HepG2 (cell line): ENCODE measurements around the gene WDR7. TPM values are rescaled to one million over a fixed set of nuclear protein-coding genes. Genes with fewer than 3 reads are reported as not detected.

Source experiments
- ATAC-seq: fragments of 200-7000 bp; cut with Tn5 transposase; 3 replicates; pipeline ENCODE4 v1.9.1; 2020; ENCODE audit warnings: mild to moderate bottlenecking, moderate library complexity
- BruUV-seq: library from RNA; stranded (reverse); fragments of 400-500 nt; replicated peaks from 2 replicates; lab custom pipeline; 2021; lab: Mats Ljungman, UMichigan
- CTCF ChIA-PET: fragments of 300-600 bp; formaldehyde crosslinking; extraction: SDS; loops from one replicate; lab custom pipeline; 2021; ENCODE audit warnings: low total read pairs, inconsistent platforms, low intra/inter-chr PET ratio; lab: Yijun Ruan, JAX
- POLR2A ChIA-PET: fragments of 350-600 bp; sonication (Branson Sonifier 250); formaldehyde crosslinking; loops from one replicate; lab custom pipeline; 2020; ENCODE audit warnings: antibody characterized with exemption, inconsistent platforms; lab: Yijun Ruan, JAX
- DNase-seq: peaks from one replicate; pipeline ENCODE4 v3.0.0-alpha.2; 2015; ENCODE audit warnings: low spot score
- FAIRE-seq: peaks from 3 replicates; lab custom pipeline; 2011; peaks lifted over from hg19 to GRCh38; lab: Jason Lieb, UNC
- H2AFZ ChIP-seq: one replicate; pipeline ENCODE4 v1.6.1; 2011; ENCODE audit warnings: low read length, inconsistent platforms
- H3K27ac ChIP-seq: fragments of 300-600 bp; 3 replicates; pipeline ENCODE4 v1.8.0; 2011; ENCODE audit warnings: mixed run types, mild to moderate bottlenecking, mixed read lengths, low read length, inconsistent platforms; ENCODE audit not compliant: insufficient read depth; ENCODE audit errors: extremely low read length
- H3K27me3 ChIP-seq, 2 experiments: fragments of 200-600 bp in 1 of 2; 2 replicates in 1 of 2; 3 replicates in 1 of 2; pipeline versions ENCODE4 v1.6.0 to v1.8.0; 2011; ENCODE audit warnings: low read length in 2 of 2, mild to moderate bottlenecking in 2 of 2, moderate library complexity in 2 of 2, inconsistent platforms in 1 of 2; ENCODE audit not compliant: insufficient read depth in 2 of 2, control insufficient read depth in 1 of 2
- H3K36me3 ChIP-seq, 2 experiments: fragments of 200-600 bp in 1 of 2; replicated peaks in 1 of 2; 2 replicates in 1 of 2; 3 replicates in 1 of 2; pipeline versions ENCODE4 v1.5.1 to v1.8.0; 2011; ENCODE audit warnings: low read length in 2 of 2, inconsistent platforms in 1 of 2; ENCODE audit not compliant: insufficient read depth in 2 of 2, control insufficient read depth in 1 of 2
- H3K4me1 ChIP-seq: 2 replicates; pipeline ENCODE4 v1.5.1; 2012; ENCODE audit warnings: low read length, inconsistent platforms; ENCODE audit not compliant: insufficient read depth
- H3K4me2 ChIP-seq: 2 replicates; pipeline ENCODE4 v1.6.0; 2011; ENCODE audit warnings: low read depth, low read length, inconsistent platforms
- H3K4me3 ChIP-seq, 3 experiments: fragments of 200-600 bp in 1 of 3; sonication (generic), shearing (Covaris generic) in 1 of 3; replicated peaks in 1 of 3; 2 replicates each; pipeline ENCODE4 v1.5.1; 2011 to 2016; ENCODE audit warnings: low read length in 3 of 3, inconsistent platforms in 2 of 3, low read depth in 2 of 3, mild to moderate bottlenecking in 2 of 3, control low read depth in 1 of 3, mixed read lengths in 1 of 3; ENCODE audit not compliant: insufficient read depth in 1 of 3
- H3K79me2 ChIP-seq: one replicate; pipeline ENCODE4 v1.6.1; 2011; ENCODE audit warnings: low read length, inconsistent platforms; ENCODE audit not compliant: insufficient read depth
- H3K9ac ChIP-seq: 2 replicates; pipeline ENCODE4 v1.6.0; 2011; ENCODE audit warnings: mild to moderate bottlenecking, low read depth, low read length, inconsistent platforms; ENCODE audit not compliant: insufficient read depth
- H3K9me3 ChIP-seq: 2 replicates; pipeline ENCODE4 v1.5.1; 2012; ENCODE audit warnings: mild to moderate bottlenecking, low read length
- H4K20me1 ChIP-seq: 2 replicates; pipeline ENCODE4 v1.6.0; 2011; ENCODE audit warnings: inconsistent platforms, mild to moderate bottlenecking, low read length, moderate library complexity; ENCODE audit not compliant: insufficient read depth
- ADNP ChIP-seq: sonication (generic); formaldehyde crosslinking; IDR thresholded peaks from 2 replicates; pipeline ENCODE4 v1.4.0; 2020; ENCODE audit warnings: missing genetic modification reagents
- ATM ChIP-seq: fragments of 450-650 bp; IDR thresholded peaks from 2 replicates; pipeline ENCODE4 v1.7.1; 2017; ENCODE audit warnings: mild to moderate bottlenecking, borderline replicate concordance
- DNMT3B ChIP-seq: conservative IDR thresholded peaks from 2 replicates; pipeline ENCODE4 v1.6.1; 2016; ENCODE audit warnings: missing biosample characterization, control low read depth
- DR1 ChIP-seq: sonication (generic); formaldehyde crosslinking; IDR thresholded peaks from 2 replicates; pipeline ENCODE4 v1.8.0; 2021; ENCODE audit warnings: mild to moderate bottlenecking, missing genetic modification reagents, inconsistent platforms
- ERF ChIP-seq: IDR thresholded peaks from 2 replicates; pipeline ENCODE4 v1.6.1; 2018; ENCODE audit warnings: missing biosample characterization, missing genetic modification reagents
- FOXA3 ChIP-seq: IDR thresholded peaks from 2 replicates; pipeline ENCODE4 v1.6.1; 2016; ENCODE audit warnings: missing genetic modification reagents, missing compliant biosample characterization
- GTF3A ChIP-seq: sonication (generic); formaldehyde crosslinking; conservative IDR thresholded peaks from 2 replicates; pipeline ENCODE4 v1.4.0; 2020; ENCODE audit warnings: mild to moderate bottlenecking, missing genetic modification reagents
- NFYB ChIP-seq: sonication (generic); formaldehyde crosslinking; IDR thresholded peaks from 2 replicates; pipeline ENCODE4 v1.4.0; 2020; ENCODE audit warnings: missing genetic modification reagents
- PLRG1 ChIP-seq: fragments of 450-650 bp; conservative IDR thresholded peaks from 2 replicates; pipeline ENCODE4 v1.6.1; 2016
- SOX13 ChIP-seq, 3 experiments: fragments of 450-650 bp in 1 of 3; sonication (generic) in 1 of 3; formaldehyde crosslinking in 1 of 3; IDR thresholded peaks in 2 of 3; conservative IDR thresholded peaks in 1 of 3; 2 replicates each; pipeline versions ENCODE4 v1.5.0 to v1.6.1; 2016 to 2020; ENCODE audit warnings: antibody characterized with exemption in 1 of 3, mild to moderate bottlenecking in 1 of 3, missing compliant biosample characterization in 1 of 3, missing genetic modification reagents in 1 of 3, moderate library complexity in 1 of 3
- TBP ChIP-seq: sonication (generic); formaldehyde crosslinking; IDR thresholded peaks from 2 replicates; pipeline ENCODE4 v1.5.0; 2020; ENCODE audit warnings: missing genetic modification reagents
- TP53 ChIP-seq: sonication (generic); formaldehyde crosslinking; conservative IDR thresholded peaks from 2 replicates; pipeline ENCODE4 v1.4.0; 2020; ENCODE audit warnings: missing genetic modification reagents
- XRCC5 ChIP-seq: fragments of 200-400 bp; formaldehyde crosslinking; optimal IDR thresholded peaks from 2 replicates; pipeline ENCODE3; 2017; ENCODE audit warnings: mild to moderate bottlenecking, low read length
- ZNF136 ChIP-seq: sonication (generic); formaldehyde crosslinking; IDR thresholded peaks from 2 replicates; pipeline ENCODE4 v1.8.1; 2022; ENCODE audit warnings: low read depth, mild to moderate bottlenecking, moderate library complexity, missing genetic modification reagents
- ZNF251 ChIP-seq: sonication (generic); formaldehyde crosslinking; IDR thresholded peaks from 2 replicates; pipeline ENCODE4 v1.9.0; 2021; ENCODE audit warnings: mild to moderate bottlenecking, missing genetic modification reagents
- ZNF609 ChIP-seq: sonication (generic); formaldehyde crosslinking; IDR thresholded peaks from 2 replicates; pipeline ENCODE4 v1.4.0; 2020; ENCODE audit warnings: mild to moderate bottlenecking, missing genetic modification reagents, borderline replicate concordance
- ZNF660 ChIP-seq: sonication (generic); formaldehyde crosslinking; IDR thresholded peaks from 2 replicates; pipeline ENCODE4 v1.5.1; 2020; ENCODE audit warnings: mild to moderate bottlenecking, low read depth, missing genetic modification reagents, borderline replicate concordance
- in situ Hi-C: cut with HindIII; loops from 2 replicates; pipeline ENCODE4 v1.10.0; 2017; ENCODE audit warnings: low pct_unique_long_range_greater_than_20kb; ENCODE audit not compliant: extremely low pct_ligation_motif_present
- intact Hi-C: fragments of 100-400 bp; cut with micrococcal nuclease; formaldehyde crosslinking; loops from one replicate; pipeline ENCODE4 v1.10.0; 2022; ENCODE audit not compliant: unreplicated experiment
- polyA plus RNA-seq, 8 experiments: library from polyadenylated mRNA; depleted of rRNA in 3 of 8; stranded (reverse) in 7 of 8; unstranded in 1 of 8; fragments of >200 nt; fragmentation: Illumina TruSeq in 4 of 8; extraction: Trizol in 4 of 8; gene quantifications; 2 replicates each; pipeline versions ENCODE4 v1.2.1 to v1.2.3, GENCODE V29; 2011 to 2016; ENCODE audit warnings: low read depth in 4 of 8, missing spikeins in 1 of 8, mixed read lengths in 1 of 8; ENCODE audit not compliant: insufficient read depth in 1 of 8
- total RNA-seq, 5 experiments: library from RNA; depleted of rRNA; stranded (reverse); fragments of >200 nt; fragmentation: Illumina TruSeq; extraction: Trizol; gene quantifications; 2 replicates each; pipeline ENCODE4 v1.2.3, GENCODE V29; 2016; ENCODE audit warnings: low read depth in 1 of 5
- TF ChIP-seq, protein P1 (sequence below): sonication (generic); formaldehyde crosslinking; IDR thresholded peaks from 2 replicates; pipeline ENCODE4 v1.8.1; 2023; ENCODE audit warnings: mild to moderate bottlenecking, inconsistent platforms, moderate library complexity, missing genetic modification reagents, borderline replicate concordance
- TF ChIP-seq, protein P2 (sequence below): sonication (generic); formaldehyde crosslinking; IDR thresholded peaks from 2 replicates; pipeline ENCODE4 v1.9.0; 2022; ENCODE audit warnings: low read depth, missing genetic modification reagents

Gene WDR7
- total and polyA plus RNA-seq, 2 of the 13 experiments (the other 11 are each of a cell fraction or from before 2014, with no cell fraction given) = 2.0 to 7.8 TPM

- Histone ChIP-seq H3K27me3 (no peaks in the 10 kb centered on the region), H3K4me3 (no peak overlapping the region), H3K36me3 (no peaks in the 10 kb centered on the region), H3K4me2 (no peak overlapping the region), H3K9ac (no peak overlapping the region), H3K27ac (no peak overlapping the region), H3K79me2 (no peaks in the 10 kb centered on the region), H4K20me1 (no peaks in the 10 kb centered on the region), H2AFZ (no peak overlapping the region), H3K9me3 (no peaks in the 10 kb centered on the region), H3K4me1 (no peaks in the 10 kb centered on the region)
- no TSS peak for BruUV-seq
- in situ Hi-C loops (loop anchor here (10.0 kb wide), 1 partner anchor 697 kb away; no protein-coding TSS in a partner anchor), intact Hi-C loops (loop anchor here (1.0 kb wide), 1 partner anchor 689 kb away; no protein-coding TSS in a partner anchor)
- DNase-seq (no peak), ATAC-seq (no peak), FAIRE-seq (no peak)
- CTCF ChIA-PET = interaction anchor here (1.1 to 2.6 kb wide), 2 partner anchors 698 to 814 kb away, joined by 4 to 14 read pairs; no protein-coding TSS in a partner anchor
- POLR2A ChIA-PET = no interaction called here
- TF ChIP-seq ZNF660 (CRISPR knock-in tag) = no peak
- no peak for TF ChIP-seq DR1 (CRISPR knock-in tag)
- TF ChIP-seq ADNP (CRISPR knock-in tag) = no peak
- no peak for TF ChIP-seq PLRG1
- no peak for TF ChIP-seq DNMT3B (CRISPR knock-in tag)
- no peak for TF ChIP-seq ZNF609 (CRISPR knock-in tag)
- no peak for TF ChIP-seq TBP (CRISPR knock-in tag)
- TF ChIP-seq XRCC5 = no peak
- TF ChIP-seq ZNF251 (CRISPR knock-in tag) = no peak
- no peak for TF ChIP-seq ATM
- TF ChIP-seq, protein P1, sequence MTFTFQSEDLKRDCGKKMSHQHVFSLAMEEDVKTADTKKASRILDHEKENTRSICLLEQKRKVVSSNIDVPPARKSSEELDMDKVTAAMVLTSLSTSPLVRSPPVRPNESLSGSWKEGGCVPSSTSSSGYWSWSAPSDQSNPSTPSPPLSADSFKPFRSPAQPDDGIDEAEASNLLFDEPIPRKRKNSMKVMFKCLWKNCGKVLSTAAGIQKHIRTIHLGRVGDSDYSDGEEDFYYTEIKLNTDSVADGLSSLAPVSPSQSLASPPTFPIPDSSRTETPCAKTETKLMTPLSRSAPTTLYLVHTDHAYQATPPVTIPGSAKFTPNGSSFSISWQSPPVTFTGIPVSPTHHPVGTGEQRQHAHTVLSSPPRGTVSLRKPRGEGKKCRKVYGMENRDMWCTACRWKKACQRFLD (CRISPR knock-in tag) = no peak
- TF ChIP-seq FOXA3 (CRISPR knock-in tag) = no peak
- no peak for TF ChIP-seq ZNF136 (CRISPR knock-in tag)
- TF ChIP-seq, protein P2, sequence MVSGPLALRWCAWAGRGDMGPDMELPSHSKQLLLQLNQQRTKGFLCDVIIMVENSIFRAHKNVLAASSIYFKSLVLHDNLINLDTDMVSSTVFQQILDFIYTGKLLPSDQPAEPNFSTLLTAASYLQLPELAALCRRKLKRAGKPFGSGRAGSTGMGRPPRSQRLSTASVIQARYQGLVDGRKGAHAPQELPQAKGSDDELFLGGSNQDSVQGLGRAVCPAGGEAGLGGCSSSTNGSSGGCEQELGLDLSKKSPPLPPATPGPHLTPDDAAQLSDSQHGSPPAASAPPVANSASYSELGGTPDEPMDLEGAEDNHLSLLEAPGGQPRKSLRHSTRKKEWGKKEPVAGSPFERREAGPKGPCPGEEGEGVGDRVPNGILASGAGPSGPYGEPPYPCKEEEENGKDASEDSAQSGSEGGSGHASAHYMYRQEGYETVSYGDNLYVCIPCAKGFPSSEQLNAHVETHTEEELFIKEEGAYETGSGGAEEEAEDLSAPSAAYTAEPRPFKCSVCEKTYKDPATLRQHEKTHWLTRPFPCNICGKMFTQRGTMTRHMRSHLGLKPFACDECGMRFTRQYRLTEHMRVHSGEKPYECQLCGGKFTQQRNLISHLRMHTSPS (CRISPR knock-in tag) = no peak
- no peak for TF ChIP-seq ERF
- no peak for TF ChIP-seq GTF3A (CRISPR knock-in tag)
- no peak for TF ChIP-seq TP53 (CRISPR knock-in tag)
- no peak for TF ChIP-seq NFYB (CRISPR knock-in tag)
- no peak for TF ChIP-seq SOX13 (IDR thresholded peaks at IDR 0.05)
- TF ChIP-seq SOX13 (CRISPR knock-in tag; conservative IDR thresholded peaks at IDR 0.05 in 1 of 2, IDR thresholded peaks at IDR 0.05 in 1 of 2) = no peak
These were observed 96.7 kb downstream of the WDR7 start for GRCh38 chr18:56747857-56748256.
